Cardiac fibroblast (primary cell): Measurements from ENCODE around the gene STK32B.

ENCODE experiments used
- DNase-seq, 2 donors: peaks; one replicate each; pipeline versions ENCODE4 v3.0.0 to v3.0.0-alpha.2; 2010; ENCODE audit warnings: low read depth in 2 of 2
- H3K4me3 ChIP-seq, 2 donors: replicated peaks in 1 of 2; 1 replicate in 1 of 2; 2 replicates in 1 of 2; pipeline ENCODE4 v1.5.1; 2011; ENCODE audit warnings: low read depth in 2 of 2, low read length in 2 of 2, mild to moderate bottlenecking in 2 of 2, moderate library complexity in 1 of 2
- CTCF ChIP-seq: IDR thresholded peaks from one replicate; pipeline ENCODE4 v1.5.1; 2011; ENCODE audit warnings: low read depth, mild to moderate bottlenecking, low read length, inconsistent platforms

The STK32B gene

GRCh38 chr4:5462254-5462835, 411.1 kb downstream of the STK32B start:
- DNase-seq: no peak
- no peak for TF ChIP-seq CTCF
- H3K4me3 ChIP-seq: no peak overlapping the region

- no peak for DNase-seq
- H3K4me3 ChIP-seq: no peak overlapping the region
- no peak for TF ChIP-seq CTCF
Measured at GRCh38 chr4:5462896-5463295, 411.6 kb downstream of the STK32B start.

- H3K4me3 ChIP-seq: no peak overlapping the region
- TF ChIP-seq CTCF: no peak
- DNase-seq: no peak
Measured at GRCh38 chr4:5463361-5463760, 412.1 kb downstream of the STK32B start.

GRCh38 chr4:5463936-5464650, 412.8 kb downstream of the STK32B start:
- TF ChIP-seq CTCF: no peak
- no peak for DNase-seq
- H3K4me3 ChIP-seq: no peak overlapping the region

- TF ChIP-seq CTCF: no peak
- DNase-seq: no peak
- no peak overlapping the region for H3K4me3 ChIP-seq
Measured at GRCh38 chr4:5465529-5465928, 414.2 kb downstream of the STK32B start.

- H3K4me3 ChIP-seq: no peak overlapping the region
- DNase-seq: no peak
- TF ChIP-seq CTCF: no peak
Measured at GRCh38 chr4:5465956-5466355, 414.7 kb downstream of the STK32B start.
